Stimulated activated CD8-positive, alpha-beta memory T cell treated with anti-CD3 and anti-CD28 coated beads, Interleukin-4, amount 100 ng/mL, for 1 hour (primary cell): ENCODE measurements around the gene KRTAP10-6.
A peak's percentile ranks its signal among the peaks of the same experiment; 100 is the strongest.
"Not testable (repeated sequence)": the region's sequence is repeated elsewhere in the genome, so short reads cannot be mapped to it uniquely, and the experiment has no call there.

ENCODE experiments used
- DNase-seq, 2 donors: peaks; one replicate each; pipeline ENCODE4 v3.0.0-alpha.2; 2020; ENCODE audit warnings: low read depth in 2 of 2, low spot score in 1 of 2

Gene KRTAP10-6

DNA sequence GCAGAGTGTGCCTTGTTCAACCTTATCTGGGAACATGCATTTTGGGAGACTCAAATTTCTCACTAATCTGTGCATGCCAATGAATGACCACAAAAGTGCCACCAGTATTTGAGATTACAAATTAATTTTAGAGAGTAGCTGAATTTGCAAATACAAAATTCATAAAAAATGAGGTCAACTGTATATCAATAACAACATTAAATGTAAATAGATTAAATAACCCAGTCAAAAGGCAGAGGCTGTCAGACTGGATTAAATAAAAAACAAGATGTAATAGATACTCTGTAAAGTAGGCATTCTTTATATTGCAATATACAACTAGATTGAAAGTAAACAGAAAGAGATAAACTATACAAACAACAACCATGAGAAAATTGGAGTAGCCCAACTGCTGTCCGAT lies 28.2 kb downstream of the KRTAP10-6 start:
- DNase-seq = no peak

DNA sequence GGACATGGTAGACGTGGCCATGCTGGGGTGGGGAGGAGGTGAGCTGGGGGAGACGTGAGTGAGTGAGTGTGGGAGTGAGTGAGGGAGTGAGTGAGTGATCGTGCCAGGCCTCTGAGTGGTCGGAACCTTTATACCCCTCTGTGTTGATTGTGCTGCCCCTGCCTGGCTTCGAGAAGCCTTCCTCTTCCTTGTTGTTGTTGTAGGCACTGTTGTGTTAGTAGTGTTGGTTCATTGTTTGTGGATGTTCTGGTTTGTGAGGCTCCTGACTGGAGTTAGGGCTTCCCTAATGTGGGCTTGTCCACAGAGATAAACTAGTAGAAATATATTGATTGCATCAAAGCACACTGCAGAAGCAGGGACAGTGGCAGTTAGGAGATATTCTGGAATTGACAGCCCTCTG lies 33.6 kb downstream of the KRTAP10-6 start, which contains the start of gene KRTAP10-3:
KRTAP10-3 (minus strand) TSS at position 101 of the 400 bp plus-strand sequence; CDS start at position 21, 80 bp downstream.
- no peak for DNase-seq

DNA sequence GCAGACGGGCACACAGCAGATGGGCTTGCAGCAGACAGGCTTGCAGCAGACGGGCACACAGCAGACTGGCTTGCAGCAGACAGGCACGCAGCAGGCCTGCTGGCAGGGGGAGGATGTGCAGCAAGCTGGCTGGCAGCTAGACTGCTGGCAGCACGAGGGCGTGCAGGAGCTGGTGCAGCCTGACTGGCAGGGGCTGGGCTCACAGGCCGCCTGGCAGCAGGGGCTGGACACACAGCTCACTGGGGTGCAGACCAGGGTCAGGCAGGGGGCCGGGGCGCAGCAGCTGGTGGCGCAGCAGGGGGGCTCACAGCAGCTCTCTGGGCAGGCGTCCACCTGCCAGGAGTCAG lies 34.0 kb downstream of the KRTAP10-6 start:
- not testable (repeated sequence) for DNase-seq

DNA sequence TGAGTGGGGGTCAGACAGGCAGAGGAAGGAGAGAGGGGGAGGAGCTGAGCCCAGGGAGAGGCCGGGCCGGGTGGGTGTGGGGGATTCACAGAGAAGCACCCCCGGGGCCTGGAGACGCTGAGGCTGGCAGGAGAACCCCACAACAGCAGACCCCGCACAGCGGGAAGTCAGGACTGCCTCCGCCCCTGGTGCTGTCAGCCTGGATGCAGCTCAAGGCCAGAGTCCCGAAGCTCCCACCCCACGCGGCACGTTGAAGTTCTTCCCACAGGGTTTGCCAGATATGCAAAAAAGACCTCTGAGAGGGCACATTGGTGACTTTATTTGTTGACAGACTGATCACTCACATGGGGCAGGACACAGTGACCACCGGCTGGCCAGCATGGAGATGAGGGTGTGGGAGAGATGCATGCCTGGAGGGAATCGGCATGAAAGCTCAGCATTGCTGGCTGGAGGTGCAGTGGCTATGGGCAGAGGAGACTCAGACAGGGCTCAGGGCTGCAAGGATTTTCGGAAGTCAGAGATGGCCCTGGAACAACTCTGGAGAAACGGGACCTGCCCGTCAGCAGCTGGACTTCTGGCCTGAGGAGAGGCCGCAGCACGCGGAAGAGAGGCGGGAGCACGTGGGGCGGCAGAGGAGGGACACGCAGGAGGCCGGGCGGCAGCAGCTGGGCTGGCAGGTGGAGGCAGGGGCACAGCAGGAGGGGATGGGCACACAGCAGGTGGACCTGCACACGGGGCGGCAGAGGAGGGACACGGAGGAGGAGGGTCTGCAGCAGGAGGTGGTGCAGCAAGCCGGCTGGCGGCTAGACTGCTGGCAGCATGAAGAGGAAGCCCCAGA lies 34.6 kb downstream of the KRTAP10-6 start:
- no peak for DNase-seq

DNA sequence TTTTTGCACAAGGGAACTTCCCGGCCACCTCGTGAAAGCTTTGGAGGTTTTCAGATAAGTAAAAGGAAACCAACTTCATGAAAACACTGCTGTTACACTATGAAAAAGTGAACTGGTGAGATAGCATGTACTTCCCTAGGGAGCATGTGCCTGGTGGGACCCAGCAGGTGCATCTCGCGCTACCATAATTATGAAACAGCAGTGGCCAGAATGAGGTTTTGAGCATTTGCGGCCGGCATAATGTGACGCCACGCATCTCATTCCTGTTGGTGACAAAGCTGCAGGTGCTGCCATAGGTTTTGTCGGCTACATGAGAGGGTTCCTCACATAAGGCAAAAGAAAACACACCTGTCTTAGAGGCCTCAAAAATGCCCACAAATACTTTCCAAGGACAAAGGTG lies 35.4 kb downstream of the KRTAP10-6 start:
- no peak for DNase-seq

DNA sequence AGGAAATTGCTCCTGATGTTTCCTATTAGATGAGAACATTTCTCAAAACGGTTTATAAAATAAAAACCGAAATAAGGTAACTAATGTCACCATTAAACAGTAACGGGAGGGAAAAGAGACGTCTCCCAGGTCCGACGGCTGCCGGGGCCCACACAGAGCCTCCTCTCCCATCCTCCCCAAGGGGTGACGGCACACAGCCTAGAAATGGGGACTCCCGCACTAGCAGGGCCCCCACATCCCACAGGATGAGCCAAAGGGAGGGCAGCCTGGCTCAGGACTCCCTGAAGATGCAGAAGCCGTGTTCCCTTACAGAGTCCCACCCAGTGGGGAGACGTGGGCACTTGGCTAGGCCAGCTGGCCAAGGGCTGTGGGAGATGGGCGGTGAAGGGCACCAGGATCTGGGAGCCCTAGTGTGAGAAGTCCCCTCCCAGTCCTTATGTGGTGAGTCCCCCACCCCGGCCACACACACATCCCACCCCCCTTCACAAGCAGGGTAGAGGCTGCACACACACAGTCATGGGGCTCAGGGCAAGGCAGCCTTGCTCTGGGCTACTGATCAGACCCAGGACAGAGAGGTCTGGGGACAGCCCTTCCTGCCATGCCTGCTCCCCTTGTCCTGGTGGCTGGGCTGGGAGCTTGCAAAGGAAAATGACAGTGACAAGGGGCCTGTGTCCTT lies 37.0 kb downstream of the KRTAP10-6 start:
- no peak for DNase-seq

DNA sequence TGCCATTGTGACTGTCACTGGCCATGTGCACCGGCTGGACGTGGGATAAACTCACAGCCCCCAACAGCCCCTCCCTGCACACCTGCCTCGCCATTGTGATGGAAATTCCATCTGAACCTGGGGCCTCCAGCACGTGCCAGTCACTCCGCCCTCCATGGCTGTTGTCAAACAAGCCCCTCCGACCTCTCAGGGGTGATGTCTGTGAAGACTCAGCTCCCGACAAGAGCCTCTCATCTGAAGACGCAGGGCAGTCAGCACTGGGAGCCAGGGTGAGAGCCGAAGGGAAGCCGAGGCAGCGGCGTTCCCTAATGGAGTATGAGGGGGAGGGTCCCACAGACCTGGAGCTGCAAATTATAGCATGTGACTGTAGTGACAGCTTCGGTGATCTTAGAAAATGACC lies 39.6 kb downstream of the KRTAP10-6 start:
- no peak for DNase-seq

DNA sequence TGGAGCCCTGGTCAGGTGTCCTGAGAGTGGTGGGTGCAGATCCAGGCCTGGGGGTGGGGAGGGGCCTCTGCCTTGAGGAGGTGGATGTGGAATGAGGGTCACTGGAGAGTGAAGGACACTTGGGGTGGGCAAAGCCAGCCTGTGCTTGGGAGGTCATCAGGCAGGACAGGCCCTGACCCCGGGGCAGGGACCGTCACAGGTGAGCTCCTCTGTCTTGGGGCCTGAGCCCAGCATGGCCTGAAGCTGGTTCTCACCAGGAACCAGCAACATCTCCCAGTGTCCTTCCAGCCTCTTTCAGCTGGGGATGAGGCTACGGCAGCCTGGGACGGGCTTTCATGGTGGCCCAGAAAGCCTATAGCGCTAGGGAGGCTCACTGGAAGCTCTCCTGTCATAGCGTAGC lies 40.2 kb downstream of the KRTAP10-6 start:
- no peak for DNase-seq

DNA sequence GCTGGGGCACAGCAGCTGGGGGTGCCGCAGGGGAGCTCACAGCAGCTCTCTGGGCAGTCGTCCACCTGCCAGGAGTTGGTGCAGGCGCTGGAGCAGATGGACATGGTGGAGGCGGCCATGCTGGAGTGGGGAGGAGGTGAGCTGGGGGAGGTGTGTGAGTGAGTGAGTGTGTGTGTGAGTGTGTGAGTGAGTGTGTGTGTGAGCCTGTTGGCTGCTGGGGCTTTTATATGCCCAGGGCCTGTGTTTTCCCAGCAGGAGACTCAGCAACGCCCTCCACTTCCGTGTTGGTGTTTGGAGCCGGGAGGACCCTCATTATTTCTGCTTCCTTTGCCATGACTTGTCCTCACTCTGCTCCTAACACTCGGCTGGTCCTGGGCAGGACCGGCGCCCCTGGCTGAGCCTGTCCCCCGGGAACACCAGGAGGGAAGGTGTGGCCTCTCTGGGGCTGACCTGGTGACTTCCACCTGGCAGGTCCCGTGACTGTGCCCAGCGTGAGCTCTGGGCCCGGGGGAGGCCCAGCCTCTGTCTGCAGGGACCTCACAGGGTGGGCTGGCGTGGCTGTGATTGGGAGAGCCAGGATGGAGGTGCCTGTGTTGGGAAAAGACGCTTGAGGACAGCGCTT lies 40.9 kb downstream of the KRTAP10-6 start, which contains the start of gene KRTAP10-2:
KRTAP10-2 (minus strand) TSS at position 166 of the 622 bp plus-strand sequence; CDS start at position 119, 47 bp downstream.
- no peak for DNase-seq

DNA sequence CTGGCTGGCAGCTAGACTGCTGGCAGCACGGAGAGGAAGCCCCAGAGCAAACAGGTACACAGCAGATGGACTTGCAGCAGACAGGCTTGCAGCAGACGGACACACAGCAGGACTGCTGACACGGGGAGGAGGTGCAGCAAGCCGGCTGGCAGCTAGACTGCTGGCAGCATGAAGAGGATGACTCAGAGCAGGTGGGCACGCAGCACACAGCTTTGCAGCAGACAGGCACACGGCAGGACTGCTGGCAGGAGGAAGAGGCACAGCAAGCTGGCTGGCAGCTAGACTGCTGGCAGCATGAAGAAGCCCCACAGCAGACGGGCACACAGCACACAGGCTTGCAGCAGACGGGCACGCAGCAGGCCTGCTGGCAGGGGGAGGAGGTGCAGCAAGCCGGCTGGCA lies 41.5 kb downstream of the KRTAP10-6 start:
- DNase-seq = no peak

DNA sequence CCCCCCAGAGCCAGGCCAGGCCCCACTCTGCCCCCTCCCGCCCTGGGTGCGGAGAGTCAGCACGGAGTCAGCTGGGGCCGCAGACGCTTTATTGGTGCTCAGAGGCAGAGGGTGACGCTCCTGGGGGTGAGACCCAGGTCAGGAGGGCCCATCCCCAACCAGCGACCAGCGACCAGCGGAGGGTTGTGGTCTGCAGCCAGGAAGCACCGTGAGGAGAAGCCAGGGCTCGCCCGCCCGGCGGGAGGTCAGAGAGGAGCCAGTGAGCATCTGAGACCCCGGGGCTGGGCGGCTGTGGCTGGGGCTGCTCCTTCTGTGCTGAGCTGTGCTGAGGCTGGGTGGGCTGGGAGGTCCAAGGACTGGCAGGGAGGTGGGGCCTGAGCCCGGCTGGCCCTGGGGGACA lies 42.0 kb downstream of the KRTAP10-6 start:
- DNase-seq = not testable (repeated sequence)

DNA sequence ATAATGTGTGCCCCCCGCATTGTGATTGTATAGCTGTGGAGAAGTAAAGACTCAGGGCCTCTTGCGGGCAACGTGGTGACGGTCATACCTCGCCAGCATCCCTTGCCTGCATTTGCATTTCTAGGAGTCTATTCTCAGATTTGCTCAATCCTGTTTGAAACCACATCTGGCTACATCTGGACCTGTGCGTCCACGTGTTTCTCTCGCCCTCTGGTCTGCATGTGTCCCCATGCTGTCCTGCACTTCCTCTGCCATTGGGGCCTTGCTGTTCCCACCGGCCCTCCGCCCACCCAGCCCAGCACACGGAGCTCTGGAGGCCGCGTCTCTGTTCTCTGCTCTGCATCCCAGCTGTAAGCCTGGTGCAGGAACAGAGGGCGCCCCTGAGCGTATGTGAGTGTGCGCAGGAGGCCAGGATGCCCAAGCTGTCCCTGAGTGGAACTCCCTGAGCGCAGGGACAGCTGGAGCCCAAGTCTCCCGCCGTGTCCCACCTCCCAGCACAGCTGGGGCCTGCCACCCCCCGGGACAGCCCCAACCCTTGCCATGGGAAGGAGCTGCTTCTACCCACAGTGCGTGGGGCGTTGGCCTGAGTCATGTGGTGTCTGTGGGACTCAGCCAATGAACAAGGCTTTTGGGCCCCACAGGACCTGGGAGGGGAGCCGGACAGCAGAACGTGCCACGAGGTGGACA lies 42.6 kb downstream of the KRTAP10-6 start:
- no peak for DNase-seq

DNA sequence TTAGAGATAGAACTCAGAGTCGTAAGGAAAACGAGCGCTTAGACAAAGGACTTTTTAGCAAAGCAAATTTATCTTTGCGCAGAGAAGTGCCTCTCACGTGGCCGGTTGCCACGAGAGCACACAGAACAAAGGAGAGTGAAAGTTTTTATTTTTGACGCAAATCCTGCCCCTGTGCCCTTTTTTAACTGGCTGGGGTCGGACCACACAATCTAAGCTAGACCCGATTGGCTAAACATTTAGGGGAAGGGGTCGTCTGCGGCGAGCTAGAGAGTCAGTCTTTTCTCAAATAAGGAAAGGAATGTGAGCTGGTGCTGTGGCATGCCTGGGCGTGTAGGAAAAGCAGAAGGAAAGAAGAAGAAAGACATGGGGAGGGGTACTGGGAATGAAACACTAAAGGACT lies 43.4 kb downstream of the KRTAP10-6 start:
- no peak for DNase-seq

DNA sequence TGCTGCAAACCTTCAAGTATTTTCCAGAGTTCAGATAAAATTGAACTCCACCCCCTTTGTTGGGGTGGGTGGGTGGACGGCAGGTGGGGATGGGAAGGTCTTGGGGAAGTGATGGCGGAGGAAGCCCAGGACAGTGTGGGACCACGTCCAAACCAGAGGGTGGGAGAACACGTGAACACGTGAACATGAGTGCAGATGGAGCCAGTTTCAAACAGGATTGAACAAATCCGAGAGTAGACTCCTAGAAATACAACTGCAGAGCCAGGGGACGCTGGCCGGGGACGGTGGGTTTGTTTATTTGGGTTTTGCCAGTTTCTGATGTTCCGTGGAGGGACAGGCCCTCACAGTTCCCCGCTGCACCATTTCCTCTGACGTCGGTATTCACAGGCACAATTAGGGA lies 43.9 kb downstream of the KRTAP10-6 start:
- DNase-seq = no peak

DNA sequence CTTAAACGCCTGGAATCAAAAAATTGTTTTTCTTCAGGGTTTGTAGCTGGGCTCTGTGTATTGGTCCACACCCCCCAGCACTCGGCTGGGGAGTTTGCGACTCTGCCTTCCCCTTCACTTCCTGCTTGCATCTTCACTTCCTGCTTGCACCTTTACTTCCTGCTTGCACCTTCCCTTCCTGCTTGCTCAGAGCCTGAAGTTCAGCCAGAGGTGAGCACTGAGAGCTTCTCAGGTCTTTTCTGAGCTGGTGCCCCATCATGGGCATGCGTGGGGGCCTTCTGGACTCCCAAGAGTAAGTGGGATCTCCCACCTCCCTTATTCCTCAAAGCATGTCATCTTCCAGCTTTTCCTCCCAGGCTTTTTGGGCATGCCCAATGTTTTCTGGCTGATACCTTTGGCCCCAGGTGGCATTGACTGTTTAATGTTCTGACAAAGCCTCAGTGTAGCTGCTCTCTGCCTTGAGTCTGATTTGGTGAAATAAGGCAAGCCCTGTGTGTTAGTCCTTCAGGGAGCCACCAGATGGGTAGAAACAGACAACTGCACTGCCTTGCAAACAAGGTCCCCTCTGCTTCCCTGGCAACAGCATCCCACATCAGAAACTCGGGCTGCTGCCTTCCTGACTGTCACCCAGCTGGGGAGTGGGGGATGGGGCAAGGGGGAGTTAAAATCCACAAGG lies 44.5 kb downstream of the KRTAP10-6 start:
- DNase-seq = peak in 1 of 2 donors; percentile 5

DNA sequence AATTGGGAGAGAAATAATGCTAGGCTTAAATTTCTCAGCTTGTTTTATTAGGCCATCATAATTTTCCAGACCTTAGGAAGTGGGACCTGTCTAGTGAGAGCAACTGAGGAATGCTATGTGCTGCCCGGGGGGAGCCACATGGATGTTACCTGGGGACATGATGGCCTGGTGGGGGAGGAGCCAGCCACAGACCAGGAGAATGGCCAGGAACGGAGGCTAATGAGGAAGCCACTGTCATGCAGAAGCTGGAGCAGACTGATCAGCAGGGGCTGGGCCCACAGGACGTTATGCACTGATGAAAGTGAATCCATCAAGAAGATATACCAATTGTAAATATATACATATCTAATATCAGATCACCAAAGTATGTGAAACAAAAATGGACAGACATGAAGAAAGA lies 47.7 kb downstream of the KRTAP10-6 start:
- DNase-seq = no peak

DNA sequence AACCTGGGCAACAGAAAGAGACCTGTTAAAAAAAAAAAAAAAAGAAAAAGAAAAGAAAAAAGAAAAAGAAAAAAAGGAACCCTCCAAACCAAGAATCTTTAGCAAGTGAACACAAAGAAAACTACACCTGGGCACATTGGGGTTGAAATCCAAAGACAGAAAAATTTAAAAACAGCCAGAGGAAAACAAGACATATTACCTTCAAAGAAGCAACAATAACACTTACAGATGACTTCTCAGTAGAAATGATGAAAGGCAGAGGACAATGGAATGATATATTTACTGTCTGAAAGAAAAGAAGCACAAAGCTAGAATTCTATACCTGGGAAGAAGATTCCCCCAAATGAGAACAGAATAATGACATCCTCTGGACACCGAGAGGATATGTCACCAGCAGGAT lies 49.6 kb downstream of the KRTAP10-6 start:
- no peak for DNase-seq
